ENCODE measurements around the gene RGS14. TPM values are rescaled to one million over a fixed set of nuclear protein-coding genes. Genes with fewer than 3 reads are reported as not detected.

RGS14 gene
- total RNA-seq, 1 experiment from 2014 or later = 9.4 TPM

GRCh38 chr5:177370488-177371119 is 12.9 kb downstream of the RGS14 start:
- H4K20me1 ChIP-seq (ENCODE audit: insufficient read depth) = no peaks in the 10 kb centered on the region
- no TSS peak for BruUV-seq (replicated peaks)
- intact Hi-C loops (cut with micrococcal nuclease) = loop anchor here (1.0 kb wide), 1 partner anchor 34 kb away; no protein-coding TSS in a partner anchor
- no peaks in the 10 kb centered on the region for H3K36me3 ChIP-seq (ENCODE audit: control insufficient read depth in 1 of 2, insufficient read depth in 2 of 2, low read length in 2 of 2)
- H3K4me2 ChIP-seq (ENCODE audit: low read length) = peak overlapping the region; percentile 97
- H3K79me2 ChIP-seq (ENCODE audit: insufficient read depth, low read length) = no peaks in the 10 kb centered on the region
- ChIA-PET CTCF (interaction anchor here (0.6 to 3.3 kb wide), 23 partner anchors 8 to 981 kb away, joined by 3 to 50 read pairs (median 7); partner anchors contain the start of genes LMAN2, MXD3, PDLIM7 and RGS14), RAD21 (ENCODE audit: low non-redundant PET in 1 of 2, low total read pairs in 2 of 2, uncharacterized antibody in 2 of 2, unreplicated experiment in 2 of 2) (interaction anchor here (0.7 to 1.8 kb wide), 7 partner anchors 19 to 137 kb away, joined by 3 to 8 read pairs (median 4); no protein-coding TSS in a partner anchor), POLR2A (interaction anchor here (0.9 to 2.4 kb wide), 7 partner anchors 10 to 61 kb away, joined by 3 to 9 read pairs (median 6); partner anchors contain the start of genes LMAN2 and MXD3)
- H3K9ac ChIP-seq (ENCODE audit: low read length) = peak overlapping the region; percentile 68
- no peaks in the 10 kb centered on the region for H3K27me3 ChIP-seq (ENCODE audit: insufficient read depth, low read length)
- peak overlapping the region; percentile 70 for H3K27ac ChIP-seq (ENCODE audit: low read depth, low read length)
- H3K4me1 ChIP-seq (ENCODE audit: control insufficient read depth in 1 of 2, insufficient read depth in 2 of 2, low read length in 2 of 2) = peaks cover 22 to 48% of the 10 kb centered on the region in 2 experiments
- H3K9me3 ChIP-seq (ENCODE audit: control insufficient read depth in 1 of 2, insufficient read depth in 1 of 2, low read depth in 1 of 2, low read length in 2 of 2) = no peaks in the 10 kb centered on the region
- no peak for TF ChIP-seq EZH2phosphoT487 (IDR thresholded peaks at IDR 0.05; ENCODE audit: borderline replicate concordance)
- no peak for TF ChIP-seq ZFX (IDR thresholded peaks at IDR 0.05)
- TF ChIP-seq YY1 (IDR thresholded peaks at IDR 0.05; ENCODE audit: extremely low read depth, insufficient replicate concordance, low read depth, low read length) = peak; percentile 57
- TF ChIP-seq EGR1 (IDR thresholded peaks at IDR 0.05; ENCODE audit: low read depth) = no peak
- TF ChIP-seq, protein P1, sequence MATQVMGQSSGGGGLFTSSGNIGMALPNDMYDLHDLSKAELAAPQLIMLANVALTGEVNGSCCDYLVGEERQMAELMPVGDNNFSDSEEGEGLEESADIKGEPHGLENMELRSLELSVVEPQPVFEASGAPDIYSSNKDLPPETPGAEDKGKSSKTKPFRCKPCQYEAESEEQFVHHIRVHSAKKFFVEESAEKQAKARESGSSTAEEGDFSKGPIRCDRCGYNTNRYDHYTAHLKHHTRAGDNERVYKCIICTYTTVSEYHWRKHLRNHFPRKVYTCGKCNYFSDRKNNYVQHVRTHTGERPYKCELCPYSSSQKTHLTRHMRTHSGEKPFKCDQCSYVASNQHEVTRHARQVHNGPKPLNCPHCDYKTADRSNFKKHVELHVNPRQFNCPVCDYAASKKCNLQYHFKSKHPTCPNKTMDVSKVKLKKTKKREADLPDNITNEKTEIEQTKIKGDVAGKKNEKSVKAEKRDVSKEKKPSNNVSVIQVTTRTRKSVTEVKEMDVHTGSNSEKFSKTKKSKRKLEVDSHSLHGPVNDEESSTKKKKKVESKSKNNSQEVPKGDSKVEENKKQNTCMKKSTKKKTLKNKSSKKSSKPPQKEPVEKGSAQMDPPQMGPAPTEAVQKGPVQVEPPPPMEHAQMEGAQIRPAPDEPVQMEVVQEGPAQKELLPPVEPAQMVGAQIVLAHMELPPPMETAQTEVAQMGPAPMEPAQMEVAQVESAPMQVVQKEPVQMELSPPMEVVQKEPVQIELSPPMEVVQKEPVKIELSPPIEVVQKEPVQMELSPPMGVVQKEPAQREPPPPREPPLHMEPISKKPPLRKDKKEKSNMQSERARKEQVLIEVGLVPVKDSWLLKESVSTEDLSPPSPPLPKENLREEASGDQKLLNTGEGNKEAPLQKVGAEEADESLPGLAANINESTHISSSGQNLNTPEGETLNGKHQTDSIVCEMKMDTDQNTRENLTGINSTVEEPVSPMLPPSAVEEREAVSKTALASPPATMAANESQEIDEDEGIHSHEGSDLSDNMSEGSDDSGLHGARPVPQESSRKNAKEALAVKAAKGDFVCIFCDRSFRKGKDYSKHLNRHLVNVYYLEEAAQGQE (IDR thresholded peaks at IDR 0.05; ENCODE audit: low read depth) = no peak
- TF ChIP-seq TCF7L2 (IDR thresholded peaks at IDR 0.05; ENCODE audit: borderline replicate concordance, extremely low read depth, insufficient read depth, insufficient read length) = no peak
- TF ChIP-seq ATF3 (IDR thresholded peaks at IDR 0.05) = no peak
- no peak for TF ChIP-seq CEBPB (IDR thresholded peaks at IDR 0.05; ENCODE audit: low read depth)
- TF ChIP-seq POLR2AphosphoS5 (IDR thresholded peaks at IDR 0.05; ENCODE audit: low read depth, low read length) = peak; percentile 60
- TF ChIP-seq, protein P2, sequence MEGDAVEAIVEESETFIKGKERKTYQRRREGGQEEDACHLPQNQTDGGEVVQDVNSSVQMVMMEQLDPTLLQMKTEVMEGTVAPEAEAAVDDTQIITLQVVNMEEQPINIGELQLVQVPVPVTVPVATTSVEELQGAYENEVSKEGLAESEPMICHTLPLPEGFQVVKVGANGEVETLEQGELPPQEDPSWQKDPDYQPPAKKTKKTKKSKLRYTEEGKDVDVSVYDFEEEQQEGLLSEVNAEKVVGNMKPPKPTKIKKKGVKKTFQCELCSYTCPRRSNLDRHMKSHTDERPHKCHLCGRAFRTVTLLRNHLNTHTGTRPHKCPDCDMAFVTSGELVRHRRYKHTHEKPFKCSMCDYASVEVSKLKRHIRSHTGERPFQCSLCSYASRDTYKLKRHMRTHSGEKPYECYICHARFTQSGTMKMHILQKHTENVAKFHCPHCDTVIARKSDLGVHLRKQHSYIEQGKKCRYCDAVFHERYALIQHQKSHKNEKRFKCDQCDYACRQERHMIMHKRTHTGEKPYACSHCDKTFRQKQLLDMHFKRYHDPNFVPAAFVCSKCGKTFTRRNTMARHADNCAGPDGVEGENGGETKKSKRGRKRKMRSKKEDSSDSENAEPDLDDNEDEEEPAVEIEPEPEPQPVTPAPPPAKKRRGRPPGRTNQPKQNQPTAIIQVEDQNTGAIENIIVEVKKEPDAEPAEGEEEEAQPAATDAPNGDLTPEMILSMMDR (IDR thresholded peaks at IDR 0.05 in 2 of 3, conservative IDR thresholded peaks at IDR 0.05 in 1 of 3; ENCODE audit: borderline replicate concordance in 1 of 3, insufficient read depth in 1 of 3, low read depth in 2 of 3, low read length in 2 of 3) = peak in 2 of 3 experiments; percentile 58 to 65; a peak in 4 of 6 replicates
- peak overlapping the region; percentile 68 for H2AFZ ChIP-seq (ENCODE audit: low read depth, low read length, poor library complexity, severe bottlenecking)
- DNase-seq (ENCODE audit: low read depth, low spot score) = peak; percentile 94
- peak; percentile 90 for ATAC-seq
- H3K9me2 ChIP-seq (ENCODE audit: insufficient read depth) = no peaks in the 10 kb centered on the region
- H3K4me3 ChIP-seq (replicated peaks in 1 of 2; ENCODE audit: low read depth in 1 of 2, low read length in 2 of 2) = peak overlapping the region; percentile 74 to 78

Measured in HCT116 (cell line).